ENCODE measurements around the gene NDUFA3.

GRCh38 chr19:54151362-54152035 is 48.8 kb downstream of the NDUFA3 start:
- TF ChIP-seq CTCF (IDR thresholded peaks at IDR 0.05): no peak
- no peak for TF ChIP-seq POLR2A (IDR thresholded peaks at IDR 0.05)

All from Peyer's patch (tissue), 4 donors.